Panc1 (cell line): ENCODE results near the gene AGAP1. TPM values are rescaled to one million over a fixed set of nuclear protein-coding genes. Genes with fewer than 3 reads are reported as not detected.

Source experiments
- ATAC-seq: fragments of 200-7000 bp; cut with Tn5 transposase; 2 replicates; pipeline ENCODE4 v1.9.1; 2020; ENCODE audit warnings: mild to moderate bottlenecking, moderate library complexity
- BruUV-seq: library from RNA; stranded (reverse); fragments of 400-500 nt; replicated peaks from 2 replicates; lab custom pipeline; 2021; lab: Mats Ljungman, UMichigan
- CTCF ChIA-PET: fragments of 300-600 bp; sonication (Branson Sonifier 250); formaldehyde crosslinking; loops from one replicate; lab custom pipeline; 2022; ENCODE audit warnings: antibody characterized with exemption; lab: Charles Lee
- POLR2A ChIA-PET: fragments of 300-600 bp; sonication (Branson Sonifier 250); formaldehyde crosslinking; loops from one replicate; lab custom pipeline; 2022; ENCODE audit warnings: antibody characterized with exemption; lab: Charles Lee
- DNase-seq: peaks from one replicate; pipeline ENCODE4 v3.0.0-alpha.2; 2010; ENCODE audit warnings: low read depth, low spot score
- H3K27ac ChIP-seq: 2 replicates; pipeline ENCODE4 v1.5.1; 2011; ENCODE audit warnings: mild to moderate bottlenecking, low read length, inconsistent platforms
- H3K27me3 ChIP-seq: fragments of 200-500 bp; sonication (Bioruptor generic); 2 replicates; pipeline ENCODE4 v1.6.0; 2014; ENCODE audit warnings: low read length, inconsistent platforms; ENCODE audit not compliant: control insufficient read depth, insufficient read depth
- H3K36me3 ChIP-seq: fragments of 200-500 bp; sonication (Bioruptor generic); 2 replicates; pipeline ENCODE4 v1.5.1; 2014; ENCODE audit warnings: inconsistent platforms, mild to moderate bottlenecking, low read length, moderate library complexity; ENCODE audit not compliant: control insufficient read depth, insufficient read depth
- H3K4me1 ChIP-seq: 2 replicates; pipeline ENCODE4 v1.5.1; 2011; ENCODE audit warnings: inconsistent platforms, mild to moderate bottlenecking, low read length, moderate library complexity; ENCODE audit not compliant: control insufficient read depth, insufficient read depth
- H3K4me3 ChIP-seq, 2 experiments: 2 replicates each; pipeline ENCODE4 v1.5.1; 2011 to 2012; ENCODE audit warnings: low read depth in 2 of 2, low read length in 2 of 2, mild to moderate bottlenecking in 2 of 2, inconsistent platforms in 1 of 2, moderate library complexity in 1 of 2
- H3K9me3 ChIP-seq: fragments of 200-500 bp; sonication (Bioruptor generic); 2 replicates; pipeline ENCODE4 v1.5.1; 2014; ENCODE audit warnings: low read depth, mild to moderate bottlenecking, inconsistent platforms, low read length, moderate library complexity; ENCODE audit not compliant: control insufficient read depth, insufficient read depth
- CTCF ChIP-seq: fragments of 450-650 bp; IDR thresholded peaks from 2 replicates; pipeline ENCODE4 v1.5.1; 2017; ENCODE audit warnings: mild to moderate bottlenecking
- POLR2AphosphoS5 ChIP-seq: IDR thresholded peaks from 2 replicates; pipeline ENCODE4 v1.6.1; 2012; ENCODE audit warnings: mild to moderate bottlenecking, low read depth, low read length, moderate library complexity
- REST ChIP-seq, 2 experiments: IDR thresholded peaks; 2 replicates each; pipeline ENCODE4 v1.6.1; 2011 to 2012; ENCODE audit warnings: low read depth in 2 of 2, control low read depth in 1 of 2, low read length in 1 of 2, mild to moderate bottlenecking in 1 of 2, moderate library complexity in 1 of 2; ENCODE audit not compliant: insufficient read depth in 1 of 2
- SIN3A ChIP-seq: IDR thresholded peaks from 2 replicates; pipeline ENCODE4 v1.6.1; 2012; ENCODE audit warnings: low read depth, mild to moderate bottlenecking, low read length, moderate library complexity, borderline replicate concordance; ENCODE audit not compliant: insufficient read depth
- TCF7L2 ChIP-seq: IDR thresholded peaks from 2 replicates; pipeline ENCODE4 v1.6.1; 2011; ENCODE audit warnings: mild to moderate bottlenecking, low read depth, low read length, inconsistent platforms
- in situ Hi-C: cut with HindIII; loops from 2 replicates; pipeline ENCODE4 v1.10.0; 2016; ENCODE audit warnings: low sequenced_read_pairs, low pct_unique_long_range_greater_than_20kb
- intact Hi-C: fragments of 100-400 bp; cut with micrococcal nuclease; formaldehyde crosslinking; loops from one replicate; pipeline ENCODE4 v1.10.0; 2022; ENCODE audit not compliant: unreplicated experiment
- total RNA-seq: library from RNA; stranded (reverse); gene quantifications from one replicate; pipeline ENCODE4 v1.2.1, GENCODE V29; 2021; ENCODE audit not compliant: unreplicated experiment

AGAP1 gene
- total RNA-seq, 1 experiment from 2014 or later: 38.9 TPM

GRCh38 chr2:235595422-235596010 lies 101.7 kb downstream of the AGAP1 start:
- in situ Hi-C loops: no loop called here
- H3K9me3 ChIP-seq: no peaks in the 10 kb centered on the region
- intact Hi-C loops: loop anchor here (1.0 to 10.0 kb wide), 3 partner anchors 91 to 459 kb away; no protein-coding TSS in a partner anchor
- TF ChIP-seq POLR2AphosphoS5: no peak
- peak; percentile 89 for TF ChIP-seq CTCF
- no peaks in the 10 kb centered on the region for H3K4me1 ChIP-seq
- BruUV-seq: no TSS peak
- CTCF ChIA-PET: interaction anchor here (0.6 to 2.8 kb wide), 2 partner anchors 99 to 151 kb away, joined by 3 to 29 read pairs; no protein-coding TSS in a partner anchor
- H3K27ac ChIP-seq: no peak overlapping the region
- ATAC-seq (peak; percentile 82), DNase-seq (peak; percentile 73)
- no peaks in the 10 kb centered on the region for H3K36me3 ChIP-seq
- H3K27me3 ChIP-seq: no peaks in the 10 kb centered on the region
- no peak overlapping the region for H3K4me3 ChIP-seq
- POLR2A ChIA-PET: no interaction called here

GRCh38 chr2:235596272-235596671 lies 102.4 kb downstream of the AGAP1 start:
- TF ChIP-seq TCF7L2 (no peak), SIN3A (no peak), REST (IDR thresholded peaks at IDR 0.05; ENCODE audit: insufficient read depth in 1 of 2, low read depth in 2 of 2, low read length in 1 of 2) (no peak), CTCF (no peak), POLR2AphosphoS5 (no peak)
- intact Hi-C loops: loop anchor here (10.0 kb wide), 1 partner anchor 91 kb away; no protein-coding TSS in a partner anchor
- H3K36me3 ChIP-seq: no peaks in the 10 kb centered on the region
- no peak overlapping the region for H3K4me3 ChIP-seq
- no peaks in the 10 kb centered on the region for H3K9me3 ChIP-seq
- no peaks in the 10 kb centered on the region for H3K27me3 ChIP-seq
- ChIA-PET POLR2A (no interaction called here), CTCF (interaction anchor here (1.2 to 2.8 kb wide), 2 partner anchors 150 kb away, joined by 4 to 29 read pairs; no protein-coding TSS in a partner anchor)
- H3K27ac ChIP-seq: no peak overlapping the region
- no TSS peak for BruUV-seq
- H3K4me1 ChIP-seq: no peaks in the 10 kb centered on the region
- in situ Hi-C loops: no loop called here
- ATAC-seq (no peak), DNase-seq (no peak)
